GM19452 (cell line): ENCODE measurements around the gene LIMCH1.

Source experiments
- ATAC-seq: cut with Tn5 transposase; IDR thresholded peaks from one replicate; pipeline ENCODE4 v1.9.1; 2021; ENCODE audit not compliant: unreplicated experiment

LIMCH1 gene

GRCh38 chr4:41567186-41567585 is 29.2 kb downstream of the LIMCH1 start:
- ATAC-seq, result no peak

- no peak for ATAC-seq
Measured at GRCh38 chr4:41568363-41568762, 30.4 kb downstream of the LIMCH1 start.

- ATAC-seq, result no peak
Measured at GRCh38 chr4:41569961-41570360, 32.0 kb downstream of the LIMCH1 start.

- ATAC-seq, result no peak
Measured at GRCh38 chr4:41571422-41571821, 33.5 kb downstream of the LIMCH1 start.

- no peak for ATAC-seq
Measured at GRCh38 chr4:41572516-41572915, 34.6 kb downstream of the LIMCH1 start.

GRCh38 chr4:41572956-41573355 is 35.0 kb downstream of the LIMCH1 start:
- ATAC-seq, result no peak

GRCh38 chr4:41573502-41574001 is 35.6 kb downstream of the LIMCH1 start:
- no peak for ATAC-seq

GRCh38 chr4:41575207-41575606 is 37.2 kb downstream of the LIMCH1 start:
- ATAC-seq, result no peak

- ATAC-seq, result no peak
Measured at GRCh38 chr4:41575665-41576064, 37.7 kb downstream of the LIMCH1 start.

- ATAC-seq, result no peak
Measured at GRCh38 chr4:41579043-41579442, 41.1 kb downstream of the LIMCH1 start.

- no peak for ATAC-seq
Measured at GRCh38 chr4:41579526-41579925, 41.6 kb downstream of the LIMCH1 start.

- no peak for ATAC-seq
Measured at GRCh38 chr4:41580007-41580406, 42.0 kb downstream of the LIMCH1 start.

- ATAC-seq, result no peak
Measured at GRCh38 chr4:41586675-41587225, 48.8 kb downstream of the LIMCH1 start.

- no peak for ATAC-seq
Measured at GRCh38 chr4:41587286-41587685, 49.3 kb downstream of the LIMCH1 start.

GRCh38 chr4:41590591-41590990 is 52.6 kb downstream of the LIMCH1 start:
- ATAC-seq, result no peak

GRCh38 chr4:41594432-41594831 is 56.5 kb downstream of the LIMCH1 start:
- ATAC-seq, result no peak

- ATAC-seq, result no peak
Measured at GRCh38 chr4:41597494-41597893, 59.5 kb downstream of the LIMCH1 start.

- ATAC-seq, result no peak
Measured at GRCh38 chr4:41598580-41598979, 60.6 kb downstream of the LIMCH1 start.

GRCh38 chr4:41599192-41599786 is 61.3 kb downstream of the LIMCH1 start:
- ATAC-seq, result no peak

- no peak for ATAC-seq
Measured at GRCh38 chr4:41600243-41600912, 62.4 kb downstream of the LIMCH1 start.

GRCh38 chr4:41601025-41601424 is 63.1 kb downstream of the LIMCH1 start:
- ATAC-seq, result no peak

GRCh38 chr4:41602113-41602512 is 64.2 kb downstream of the LIMCH1 start:
- no peak for ATAC-seq
